ENCODE results near the gene FUT2. TPM values are rescaled to one million over a fixed set of nuclear protein-coding genes. Genes with fewer than 3 reads are reported as not detected.

FUT2 gene
- total and polyA plus RNA-seq, 5 donors, result 0.09 TPM; not detected in 4

Other genes with a start within 250 kb of the FUT2 start
- gene GRWD1, start 250.0 kb upstream of the FUT2 start, total RNA-seq, result 10 to 100 TPM; 16.0 to 20.4 (median 17.3) TPM
- gene GRWD1, start 250.0 kb upstream of the FUT2 start, polyA plus RNA-seq, result 7.2 TPM
- gene KCNJ14, start 240.4 kb upstream of the FUT2 start, total RNA-seq, result under 1 TPM; 0.20 to 0.75 (median 0.23) TPM
- 0.16 TPM for gene KCNJ14, start 240.4 kb upstream of the FUT2 start, polyA plus RNA-seq
- 10 to 100 TPM; 26.0 to 35.0 (median 29.2) TPM for gene CYTH2, start 226.6 kb upstream of the FUT2 start, total RNA-seq
- gene CYTH2, start 226.6 kb upstream of the FUT2 start, polyA plus RNA-seq, result 27.4 TPM
- gene LMTK3, start 184.1 kb upstream of the FUT2 start, total RNA-seq, result 1 to 10 TPM; 3.1 to 7.2 (median 5.5) TPM
- 2.9 TPM for gene LMTK3, start 184.1 kb upstream of the FUT2 start, polyA plus RNA-seq
- under 1 TPM in 2 of 4 donors, not detected in 2; 0.25 to 0.76 TPM for gene SULT2B1, start 143.8 kb upstream of the FUT2 start, total RNA-seq
- 0.14 TPM for gene SULT2B1, start 143.8 kb upstream of the FUT2 start, polyA plus RNA-seq
- not detected for gene SPACA4, start 89.2 kb upstream of the FUT2 start, total RNA-seq
- not detected for gene SPACA4, start 89.2 kb upstream of the FUT2 start, polyA plus RNA-seq
- under 1 TPM in 1 of 4 donors, not detected in 3; 0.33 TPM for gene FAM83E, start 80.9 kb upstream of the FUT2 start, total RNA-seq
- 0.20 TPM for gene FAM83E, start 80.9 kb upstream of the FUT2 start, polyA plus RNA-seq
- gene RPL18, start 76.8 kb upstream of the FUT2 start, total RNA-seq, result 100 to 1,000 TPM; 606 to 773 (median 699) TPM
- gene RPL18, start 76.8 kb upstream of the FUT2 start, polyA plus RNA-seq, result 965 TPM
- 10 to 100 TPM in 3 of 4 donors, 1 to 10 TPM in 1; 7.3 to 12.7 (median 11.7) TPM for gene SPHK2, start 76.5 kb upstream of the FUT2 start, total RNA-seq
- gene SPHK2, start 76.5 kb upstream of the FUT2 start, polyA plus RNA-seq, result 11.0 TPM
- gene DBP, start 58.6 kb upstream of the FUT2 start, total RNA-seq, result 10 to 100 TPM in 3 of 4 donors, 1 to 10 TPM in 1; 2.8 to 16.9 (median 14.7) TPM
- 9.5 TPM for gene DBP, start 58.6 kb upstream of the FUT2 start, polyA plus RNA-seq
- 10 to 100 TPM in 3 of 4 donors, 1 to 10 TPM in 1; 8.6 to 16.5 (median 13.2) TPM for gene CA11, start 49.8 kb upstream of the FUT2 start, total RNA-seq
- 16.6 TPM for gene CA11, start 49.8 kb upstream of the FUT2 start, polyA plus RNA-seq
- under 1 TPM; 0.19 to 0.94 (median 0.57) TPM for gene NTN5, start 23.0 kb upstream of the FUT2 start, total RNA-seq
- 0.14 TPM for gene NTN5, start 23.0 kb upstream of the FUT2 start, polyA plus RNA-seq
- 1 to 10 TPM; 1.6 to 5.7 (median 3.5) TPM for gene MAMSTR, start 23.8 kb downstream of the FUT2 start, total RNA-seq
- 4.0 TPM for gene MAMSTR, start 23.8 kb downstream of the FUT2 start, polyA plus RNA-seq
- 10 to 100 TPM; 13.8 to 19.6 (median 17.5) TPM for gene RASIP1, start 44.6 kb downstream of the FUT2 start, total RNA-seq
- gene RASIP1, start 44.6 kb downstream of the FUT2 start, polyA plus RNA-seq, result 20.4 TPM
- gene IZUMO1, start 50.9 kb downstream of the FUT2 start, total RNA-seq, result under 1 TPM; 0.18 to 0.54 (median 0.38) TPM
- 0.34 TPM for gene IZUMO1, start 50.9 kb downstream of the FUT2 start, polyA plus RNA-seq
- 1 to 10 TPM; 2.2 to 4.0 (median 2.6) TPM for gene FUT1, start 56.7 kb downstream of the FUT2 start, total RNA-seq
- gene FUT1, start 56.7 kb downstream of the FUT2 start, polyA plus RNA-seq, result 3.0 TPM
- not detected for gene FGF21, start 59.6 kb downstream of the FUT2 start, total RNA-seq
- gene FGF21, start 59.6 kb downstream of the FUT2 start, polyA plus RNA-seq, result not detected
- gene BCAT2, start 115.1 kb downstream of the FUT2 start, total RNA-seq, result 10 to 100 TPM; 24.6 to 46.7 (median 37.9) TPM
- gene BCAT2, start 115.1 kb downstream of the FUT2 start, polyA plus RNA-seq, result 39.7 TPM
- gene HSD17B14, start 140.5 kb downstream of the FUT2 start, total RNA-seq, result 1 to 10 TPM; 4.0 to 7.6 (median 5.5) TPM
- gene HSD17B14, start 140.5 kb downstream of the FUT2 start, polyA plus RNA-seq, result 4.0 TPM
- 10 to 100 TPM; 37.4 to 50.2 (median 44.0) TPM for gene PLEKHA4, start 172.6 kb downstream of the FUT2 start, total RNA-seq
- 32.0 TPM for gene PLEKHA4, start 172.6 kb downstream of the FUT2 start, polyA plus RNA-seq
- gene PPP1R15A, start 176.4 kb downstream of the FUT2 start, total RNA-seq, result 10 to 100 TPM; 60.8 to 80.2 (median 70.9) TPM
- gene PPP1R15A, start 176.4 kb downstream of the FUT2 start, polyA plus RNA-seq, result 156 TPM
- gene TULP2, start 202.8 kb downstream of the FUT2 start, total RNA-seq, result 1 to 10 TPM in 1 of 4 donors, under 1 TPM in 2, not detected in 1; 0.40 to 1.4 (median 0.46) TPM
- 0.07 TPM for gene TULP2, start 202.8 kb downstream of the FUT2 start, polyA plus RNA-seq
- 100 to 1,000 TPM; 275 to 327 (median 307) TPM for gene NUCB1, start 204.3 kb downstream of the FUT2 start, total RNA-seq
- 213 TPM for gene NUCB1, start 204.3 kb downstream of the FUT2 start, polyA plus RNA-seq
- under 1 TPM in 1 of 4 donors, not detected in 3; 0.31 TPM for gene DHDH, start 237.7 kb downstream of the FUT2 start, total RNA-seq
- gene DHDH, start 237.7 kb downstream of the FUT2 start, polyA plus RNA-seq, result not detected

Data from right cardiac atrium (tissue), 5 donors.